HG02884 (cell line): ENCODE data around the gene ASPRV1.

Source experiments
- ATAC-seq: cut with Tn5 transposase; IDR thresholded peaks from one replicate; pipeline ENCODE4 v1.9.1; 2021; ENCODE audit warnings: mild to moderate bottlenecking, moderate library complexity; ENCODE audit not compliant: unreplicated experiment

The ASPRV1 gene

GRCh38 chr2:69914164-69914949 lies 47.1 kb downstream of the ASPRV1 start:
- peak; percentile 89 for ATAC-seq

- no peak for ATAC-seq
Measured at GRCh38 chr2:69911985-69912563, 49.4 kb downstream of the ASPRV1 start.
